MCF 10A (cell line): ENCODE data around the gene PDE7B. TPM values are rescaled to one million over a fixed set of nuclear protein-coding genes. Genes with fewer than 3 reads are reported as not detected.

Experiments used
- BruUV-seq: library from RNA; stranded (reverse); fragments of 400-500 nt; replicated peaks from 2 replicates; lab custom pipeline; 2021; lab: Mats Ljungman, UMichigan
- CTCF ChIA-PET: fragments of 300-600 bp; sonication (Branson Sonifier 250); formaldehyde crosslinking; extraction: SDS; loops from one replicate; lab custom pipeline; 2021; ENCODE audit warnings: antibody characterized with exemption, inconsistent platforms; lab: Yijun Ruan, JAX
- POLR2A ChIA-PET: fragments of 300-600, 350-650 bp; sonication (Branson Sonifier 250); formaldehyde crosslinking; extraction: SDS; loops from one replicate; lab custom pipeline; 2020; ENCODE audit warnings: antibody characterized with exemption, inconsistent platforms; lab: Yijun Ruan, JAX
- DNase-seq: peaks from one replicate; pipeline ENCODE4 v3.0.0-alpha.2; 2018; ENCODE audit not compliant: unreplicated experiment
- H3K27ac Mint-ChIP-seq: one replicate; pipeline ENCODE4 v1.8.0; 2022; ENCODE audit warnings: mild to moderate bottlenecking, low read depth, mixed read lengths; ENCODE audit not compliant: unreplicated experiment
- H3K27me3 Mint-ChIP-seq: one replicate; pipeline ENCODE4 v1.8.0; 2022; ENCODE audit warnings: mixed read lengths; ENCODE audit not compliant: insufficient read depth, unreplicated experiment
- H3K36me3 Mint-ChIP-seq: one replicate; pipeline ENCODE4 v1.8.0; 2022; ENCODE audit warnings: mild to moderate bottlenecking, moderate library complexity, mixed read lengths; ENCODE audit not compliant: insufficient read depth, unreplicated experiment
- H3K4me1 Mint-ChIP-seq: one replicate; pipeline ENCODE4 v1.8.0; 2022; ENCODE audit warnings: mixed read lengths; ENCODE audit not compliant: insufficient read depth, unreplicated experiment
- H3K4me3 Mint-ChIP-seq: one replicate; pipeline ENCODE4 v1.8.0; 2022; ENCODE audit warnings: mild to moderate bottlenecking, moderate library complexity, mixed read lengths; ENCODE audit not compliant: unreplicated experiment
- H3K9me3 Mint-ChIP-seq: one replicate; pipeline ENCODE4 v1.8.0; 2022; ENCODE audit warnings: mixed read lengths; ENCODE audit not compliant: unreplicated experiment
- CTCF ChIP-seq: fragments of 200-600 bp; IDR thresholded peaks from one replicate; pipeline ENCODE4 v1.8.0; 2022; ENCODE audit warnings: antibody characterized with exemption, mild to moderate bottlenecking; ENCODE audit not compliant: unreplicated experiment
- intact Hi-C: fragments of 100-400 bp; cut with micrococcal nuclease; formaldehyde crosslinking; loops from 2 replicates; pipeline ENCODE4 v1.14.1; 2022
- total RNA-seq: library from RNA; stranded (reverse); gene quantifications from 2 replicates; pipeline ENCODE4 v1.2.3, GENCODE V29; 2022

The PDE7B gene
- total RNA-seq, 1 experiment from 2014 or later, result 1.4 TPM

GRCh38 chr6:136014454-136015437, 163.2 kb downstream of the PDE7B start:
- CTCF ChIA-PET, result no interaction called here

DNA sequence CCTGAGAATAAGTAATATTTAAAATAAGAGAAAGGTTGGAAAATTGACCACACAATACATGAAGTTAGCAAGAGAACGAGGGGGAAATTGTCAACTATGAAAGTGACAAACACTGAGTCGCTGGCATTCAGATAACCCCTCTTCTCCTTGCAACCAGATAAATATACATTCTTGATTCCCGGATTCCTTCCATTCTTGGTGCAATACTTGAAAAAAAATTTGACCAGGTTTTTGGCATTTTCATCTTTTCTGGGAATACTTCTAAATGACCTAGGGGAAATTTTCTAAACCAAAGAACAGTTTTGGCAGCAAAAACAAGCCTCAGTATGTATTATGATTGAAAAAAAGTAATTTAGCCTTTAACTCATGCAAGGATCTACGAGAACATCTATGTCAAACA, 164.0 kb downstream of the PDE7B start:
- ChIA-PET CTCF (no interaction called here), POLR2A (no interaction called here)
- BruUV-seq, result no TSS peak
- no peak for TF ChIP-seq CTCF
- H3K27ac Mint-ChIP-seq, result no peak overlapping the region
- H3K4me1 Mint-ChIP-seq, result peaks cover 15% of the 10 kb centered on the region
- no peak overlapping the region for H3K4me3 Mint-ChIP-seq
- no peaks in the 10 kb centered on the region for H3K9me3 Mint-ChIP-seq
- DNase-seq, result no peak
- intact Hi-C loops, result no loop called here
- no peaks in the 10 kb centered on the region for H3K27me3 Mint-ChIP-seq
- H3K36me3 Mint-ChIP-seq, result no peaks in the 10 kb centered on the region

More at GRCh38 chr6:136014454-136015437, 163.2 kb downstream of the PDE7B start:
- no peak for TF ChIP-seq CTCF
- DNase-seq, result peak; percentile 79
- no TSS peak for BruUV-seq
- POLR2A ChIA-PET, result no interaction called here
- no peak overlapping the region for H3K4me3 Mint-ChIP-seq
- H3K27ac Mint-ChIP-seq, result no peak overlapping the region
- intact Hi-C loops, result no loop called here
- H3K27me3 Mint-ChIP-seq, result no peaks in the 10 kb centered on the region
- H3K36me3 Mint-ChIP-seq, result no peaks in the 10 kb centered on the region
- peaks cover 15% of the 10 kb centered on the region for H3K4me1 Mint-ChIP-seq
- H3K9me3 Mint-ChIP-seq, result peaks cover 3% of the 10 kb centered on the region

GRCh38 chr6:136016228-136017225, 165.0 kb downstream of the PDE7B start:
- H3K27ac Mint-ChIP-seq, result no peak overlapping the region
- peaks cover 13% of the 10 kb centered on the region for H3K4me1 Mint-ChIP-seq
- ChIA-PET POLR2A (no interaction called here), CTCF (interaction anchor here (0.7 kb wide), 1 partner anchor 196 kb away, joined by 4 read pairs; no protein-coding TSS in a partner anchor)
- DNase-seq, result peak; percentile 28
- no peaks in the 10 kb centered on the region for H3K27me3 Mint-ChIP-seq
- intact Hi-C loops, result no loop called here
- no peaks in the 10 kb centered on the region for H3K36me3 Mint-ChIP-seq
- no peak overlapping the region for H3K4me3 Mint-ChIP-seq
- TF ChIP-seq CTCF, result no peak
- BruUV-seq, result no TSS peak
- H3K9me3 Mint-ChIP-seq, result no peaks in the 10 kb centered on the region
